GM12878 (cell line): Measurements from ENCODE around the gene KCNH4. TPM values are rescaled to one million over a fixed set of nuclear protein-coding genes. Genes with fewer than 3 reads are reported as not detected.
"Not testable (repeated sequence)": the region's sequence is repeated elsewhere in the genome, so short reads cannot be mapped to it uniquely, and the experiment has no call there.

Experiments
- ATAC-seq: fragments of 200-7000 bp; cut with Tn5 transposase; 3 replicates; pipeline ENCODE4 v1.9.1; 2020; ENCODE audit warnings: mild to moderate bottlenecking, moderate library complexity
- BruUV-seq: library from RNA; stranded (reverse); fragments of 400-500 nt; replicated peaks from 2 replicates; lab custom pipeline; 2021; lab: Mats Ljungman, UMichigan
- CTCF ChIA-PET: fragments of 300-600 bp; sonication (Branson Sonifier 250); formaldehyde crosslinking; extraction: SDS; loops from one replicate; lab custom pipeline; 2021; ENCODE audit warnings: inconsistent platforms; lab: Yijun Ruan, JAX
- POLR2A ChIA-PET: fragments of 350-600 bp; formaldehyde crosslinking; extraction: SDS; loops from one replicate; lab custom pipeline; 2021; ENCODE audit warnings: inconsistent platforms; lab: Charles Lee
- RAD21 ChIA-PET: fragments of 300-600 bp; sonication (Branson Sonifier 250); formaldehyde crosslinking; loops from one replicate; lab custom pipeline; 2023; ENCODE audit warnings: antibody characterized with exemption; ENCODE audit not compliant: unreplicated experiment; lab: Charles Lee
- SMC1A ChIA-PET: fragments of 300-600 bp; sonication (Branson Sonifier 250); formaldehyde crosslinking; loops from one replicate; lab custom pipeline; 2023; ENCODE audit not compliant: unreplicated experiment, uncharacterized antibody; lab: Charles Lee
- DNase-seq: peaks from one replicate; pipeline ENCODE4 v3.0.0-alpha.2; 2011; ENCODE audit warnings: low read depth, low spot score
- FAIRE-seq: peaks from 3 replicates; lab custom pipeline; 2011; peaks lifted over from hg19 to GRCh38; lab: Jason Lieb, UNC
- H2AFZ ChIP-seq: 2 replicates; pipeline ENCODE4 v1.6.0; 2011; ENCODE audit warnings: low read depth, low read length, control low read depth; ENCODE audit not compliant: control insufficient read depth
- H3K27ac ChIP-seq: 2 replicates; pipeline ENCODE4 v1.5.1; 2011; ENCODE audit warnings: control low read depth; ENCODE audit not compliant: control insufficient read depth, insufficient read depth
- H3K27me3 ChIP-seq, 2 experiments: replicated peaks in 1 of 2; 2 replicates each; pipeline versions ENCODE4 v1.6.0 to v1.6.1; 2011; ENCODE audit warnings: low read length in 1 of 2; ENCODE audit not compliant: control insufficient read depth in 2 of 2, insufficient read depth in 2 of 2
- H3K36me3 ChIP-seq, 2 experiments: 2 replicates each; pipeline ENCODE4 v1.5.1; 2011; ENCODE audit warnings: low read length in 1 of 2; ENCODE audit not compliant: control insufficient read depth in 2 of 2, insufficient read depth in 2 of 2
- H3K4me1 ChIP-seq: 2 replicates; pipeline ENCODE4 v1.6.1; 2011; ENCODE audit warnings: mild to moderate bottlenecking, low read length, moderate library complexity, mixed read lengths; ENCODE audit not compliant: control insufficient read depth, insufficient read depth
- H3K4me2 ChIP-seq: 2 replicates; pipeline ENCODE4 v1.6.0; 2011; ENCODE audit warnings: control low read depth; ENCODE audit not compliant: control insufficient read depth, insufficient read depth
- H3K4me3 ChIP-seq: fragments of 200-600 bp; sonication (generic); 2 replicates; pipeline ENCODE4 v1.5.1; 2016
- H3K79me2 ChIP-seq: 2 replicates; pipeline ENCODE4 v1.6.0; 2011; ENCODE audit warnings: low read length; ENCODE audit not compliant: control insufficient read depth, insufficient read depth
- H3K9ac ChIP-seq: 2 replicates; pipeline ENCODE4 v1.8.0; 2011; ENCODE audit warnings: low read length, control low read depth, mixed read lengths; ENCODE audit not compliant: control insufficient read depth, insufficient read depth
- H3K9me3 ChIP-seq: replicated peaks from 3 replicates; pipeline ENCODE4 v1.5.1; 2011; ENCODE audit warnings: mild to moderate bottlenecking, low read length; ENCODE audit not compliant: control insufficient read depth, insufficient read depth
- H4K20me1 ChIP-seq: 2 replicates; pipeline ENCODE4 v1.6.0; 2011; ENCODE audit not compliant: control insufficient read depth, insufficient read depth
- BCL11A ChIP-seq: IDR thresholded peaks from 2 replicates; pipeline ENCODE4 v1.6.1; 2011; ENCODE audit warnings: low read depth, low read length
- RFX5 ChIP-seq: IDR thresholded peaks from 2 replicates; pipeline ENCODE4 v1.6.1; 2011; ENCODE audit warnings: low read depth, low read length, improper control_type of control experiment
- SMAD5 ChIP-seq: IDR thresholded peaks from 2 replicates; pipeline ENCODE4 v1.6.1; 2016; ENCODE audit warnings: antibody characterized with exemption, low read depth
- TCF3 ChIP-seq: IDR thresholded peaks from 2 replicates; pipeline ENCODE4 v1.6.1; 2012; ENCODE audit warnings: low read depth, mild to moderate bottlenecking, low read length, borderline replicate concordance; ENCODE audit not compliant: insufficient read depth
- WRNIP1 ChIP-seq: IDR thresholded peaks from 2 replicates; pipeline ENCODE4 v1.6.1; 2011; ENCODE audit warnings: low read depth, low read length, improper control_type of control experiment, borderline replicate concordance
- ZBTB40 ChIP-seq: fragments of 450-650 bp; IDR thresholded peaks from 2 replicates; pipeline ENCODE4 v1.6.1; 2016; ENCODE audit warnings: mild to moderate bottlenecking, moderate library complexity, borderline replicate concordance
- WGBS: methylation state at CpG from one replicate; pipeline ENCODE4 v1.1.6; 2016; ENCODE audit warnings: low lambda C conversion rate; ENCODE audit not compliant: insufficient replicate concordance, insufficient coverage; ENCODE audit errors: missing lambda C conversion rate; 5-methylcytosine and 5-hydroxymethylcytosine counted together
- in situ Hi-C: fragments of 300-500 bp; cut with MboI; formaldehyde crosslinking; loops from 9 replicates; pipeline ENCODE4 v1.14.3; 2018; ENCODE audit warnings: mixed read lengths
- intact Hi-C: fragments of 100-400 bp; cut with micrococcal nuclease; formaldehyde crosslinking; loops from one replicate; pipeline ENCODE4 v1.14.2; 2022; ENCODE audit not compliant: unreplicated experiment
- polyA plus RNA-seq, 11 experiments: library from polyadenylated mRNA; depleted of rRNA in 4 of 11; unstranded in 6 of 11; stranded (reverse) in 5 of 11; fragments of >200 nt; fragmentation: Nextera tagmentation in 4 of 11; fragmentation: Illumina TruSeq in 1 of 11; extraction: Ambion mirVana in 4 of 11; extraction: Trizol in 1 of 11; gene quantifications; 1 replicate in 1 of 11; 2 replicates in 10 of 11; pipeline versions ENCODE4 v1.2.1 to v1.2.3, GENCODE V29; 2011 to 2016; ENCODE audit warnings: inconsistent platforms in 2 of 11, missing spikeins in 2 of 11, low read depth in 1 of 11
- total RNA-seq, 4 experiments: library from RNA; depleted of rRNA in 3 of 4; stranded (reverse); fragments of >200 nt in 3 of 4; fragmentation: Illumina TruSeq in 1 of 4; extraction: Trizol in 1 of 4; gene quantifications; 2 replicates each; pipeline versions ENCODE4 v1.2.1 to v1.2.3, GENCODE V29; 2013 to 2021

KCNH4 gene
- total and polyA plus RNA-seq, 10 of the 15 experiments (the other 5 are each of a cell fraction or from before 2014, with no cell fraction given) = 0.03 to 0.88 (median 0.10) TPM; not detected in 2

GRCh38 chr17:42187833-42188232, 6.9 kb upstream of the KCNH4 start (continued):
- no peak for TF ChIP-seq ZBTB40
- TF ChIP-seq TCF3 = no peak
- TF ChIP-seq RFX5 = no peak
- no peak for TF ChIP-seq WRNIP1
- no peak for TF ChIP-seq SMAD5
- TF ChIP-seq BCL11A = no peak
- TF ChIP-seq, all 136 proteins: peak for 0

GRCh38 chr17:42186191-42186590, 5.2 kb upstream of the KCNH4 start:
- CTCF ChIA-PET = interaction anchor here (0.9 to 3.7 kb wide), 6 partner anchors 8 to 269 kb away, joined by 3 to 17 read pairs (median 5); partner anchors contain the start of gene GHDC
- WGBS = 45% methylated on average over 3 of the region's 5 CpGs
- H3K4me3 ChIP-seq, H3K79me2 ChIP-seq, in situ Hi-C loops, H3K27me3 ChIP-seq, H3K4me2 ChIP-seq, H3K36me3 ChIP-seq, SMC1A ChIA-PET, H4K20me1 ChIP-seq, BruUV-seq, ATAC-seq, RAD21 ChIA-PET, FAIRE-seq, DNase-seq, H3K9me3 ChIP-seq, H3K27ac ChIP-seq, H2AFZ ChIP-seq, H3K9ac ChIP-seq, POLR2A ChIA-PET: not testable (repeated sequence)
- intact Hi-C loops = loop anchor here (10.0 kb wide), 1 partner anchor 219 kb away; no protein-coding TSS in a partner anchor
- peaks cover 15% of the 10 kb centered on the region for H3K4me1 ChIP-seq
